Peyer's patch (tissue), 4 donors: Measurements from ENCODE around the gene STPG1. TPM values are rescaled to one million over a fixed set of nuclear protein-coding genes. Genes with fewer than 3 reads are reported as not detected.

Experiments used
- DNase-seq, 3 donors: peaks; one replicate each; pipeline ENCODE4 v3.0.0-alpha.2; 2017 to 2019
- H3K27ac ChIP-seq, 4 donors: fragments of 200-600 bp; sonication (generic); one replicate each; pipeline ENCODE4 v1.5.1; 2016 to 2019
- H3K27me3 ChIP-seq, 2 donors: fragments of 200-600 bp; sonication (generic); one replicate each; pipeline ENCODE4 v1.5.1; 2019
- H3K36me3 ChIP-seq, 3 donors: fragments of 200-600 bp; sonication (generic); one replicate each; pipeline ENCODE4 v1.5.1; 2016 to 2019
- H3K4me1 ChIP-seq, 4 donors: fragments of 200-600 bp; sonication (generic); one replicate each; pipeline ENCODE4 v1.5.1; 2016 to 2019
- H3K4me3 ChIP-seq, 4 donors: fragments of 200-600 bp; sonication (generic); 1 replicate in 3 of 4; 2 replicates in 1 of 4; pipeline ENCODE4 v1.5.1; 2016 to 2019; ENCODE audit warnings: mild to moderate bottlenecking in 1 of 4
- H3K9me3 ChIP-seq, 4 donors: fragments of 200-600 bp; sonication (generic); one replicate each; pipeline ENCODE4 v1.5.1; 2016 to 2019; ENCODE audit warnings: mild to moderate bottlenecking in 1 of 4
- POLR2A ChIP-seq, 2 donors: fragments of 450-650 bp; IDR thresholded peaks; one replicate each; pipeline ENCODE4 v1.5.1; 2017; ENCODE audit warnings: antibody characterized with exemption in 2 of 2, mild to moderate bottlenecking in 2 of 2, moderate library complexity in 2 of 2
- total RNA-seq, 4 donors: library from RNA; depleted of rRNA; stranded (reverse); fragments of >200 nt; gene quantifications; one replicate each; pipeline ENCODE4 v1.1.0, GENCODE V29; 2016
- TF ChIP-seq, protein P1 (sequence below), 6 experiments: fragments of 450-650 bp in 4 of 6; fragments of 200-600 bp in 2 of 6; sonication (generic) in 1 of 6; IDR thresholded peaks; one replicate each; pipeline ENCODE4 v1.5.1; 2017 to 2019; ENCODE audit warnings: antibody characterized with exemption in 6 of 6, mild to moderate bottlenecking in 3 of 6, moderate library complexity in 1 of 6

STPG1 gene
- total RNA-seq, 4 donors from 2014 or later: 3.3 to 16.5 (median 15.1) TPM

DNA sequence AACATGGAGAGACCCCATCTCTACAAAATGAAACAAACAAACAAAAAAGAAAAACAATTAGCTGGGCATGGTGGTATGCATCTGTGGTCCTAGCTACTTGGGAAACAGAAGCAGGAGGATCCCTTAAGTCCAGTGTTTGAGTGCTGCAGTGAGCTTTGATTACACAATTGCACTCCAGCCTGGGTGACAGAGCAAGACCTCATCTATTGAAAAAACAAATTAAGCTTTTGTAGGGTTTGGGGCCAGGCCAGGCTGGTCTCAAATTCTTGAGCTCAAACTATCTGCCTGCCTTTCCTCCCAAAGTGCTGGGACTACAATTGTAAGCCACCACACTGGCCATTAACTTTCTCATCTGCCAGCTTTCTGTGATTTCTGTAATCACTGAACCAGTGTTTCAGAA, 29.2 kb upstream of the STPG1 start:
- peaks cover 0 to 6% (median 0%) of the 10 kb centered on the region in 4 donors for H3K4me1 ChIP-seq
- no peaks in the 10 kb centered on the region for H3K9me3 ChIP-seq
- H3K4me3 ChIP-seq: no peak overlapping the region
- no peak overlapping the region for H3K27ac ChIP-seq
- no peak for DNase-seq
- TF ChIP-seq, protein P1, sequence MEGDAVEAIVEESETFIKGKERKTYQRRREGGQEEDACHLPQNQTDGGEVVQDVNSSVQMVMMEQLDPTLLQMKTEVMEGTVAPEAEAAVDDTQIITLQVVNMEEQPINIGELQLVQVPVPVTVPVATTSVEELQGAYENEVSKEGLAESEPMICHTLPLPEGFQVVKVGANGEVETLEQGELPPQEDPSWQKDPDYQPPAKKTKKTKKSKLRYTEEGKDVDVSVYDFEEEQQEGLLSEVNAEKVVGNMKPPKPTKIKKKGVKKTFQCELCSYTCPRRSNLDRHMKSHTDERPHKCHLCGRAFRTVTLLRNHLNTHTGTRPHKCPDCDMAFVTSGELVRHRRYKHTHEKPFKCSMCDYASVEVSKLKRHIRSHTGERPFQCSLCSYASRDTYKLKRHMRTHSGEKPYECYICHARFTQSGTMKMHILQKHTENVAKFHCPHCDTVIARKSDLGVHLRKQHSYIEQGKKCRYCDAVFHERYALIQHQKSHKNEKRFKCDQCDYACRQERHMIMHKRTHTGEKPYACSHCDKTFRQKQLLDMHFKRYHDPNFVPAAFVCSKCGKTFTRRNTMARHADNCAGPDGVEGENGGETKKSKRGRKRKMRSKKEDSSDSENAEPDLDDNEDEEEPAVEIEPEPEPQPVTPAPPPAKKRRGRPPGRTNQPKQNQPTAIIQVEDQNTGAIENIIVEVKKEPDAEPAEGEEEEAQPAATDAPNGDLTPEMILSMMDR (IDR thresholded peaks at IDR 0.05): no peak
- H3K27me3 ChIP-seq: no peaks in the 10 kb centered on the region
- H3K36me3 ChIP-seq: peaks cover 0 to 58% (median 0%) of the 10 kb centered on the region in 3 donors

GRCh38 chr1:24441996-24442668, 28.6 kb upstream of the STPG1 start:
- no peak overlapping the region for H3K27ac ChIP-seq
- peaks cover 0 to 54% (median 0%) of the 10 kb centered on the region in 3 donors for H3K36me3 ChIP-seq
- H3K4me3 ChIP-seq: no peak overlapping the region
- TF ChIP-seq, protein P1 (IDR thresholded peaks at IDR 0.05): no peak
- no peak for TF ChIP-seq POLR2A (IDR thresholded peaks at IDR 0.05)
- H3K27me3 ChIP-seq: no peaks in the 10 kb centered on the region
- H3K9me3 ChIP-seq: no peaks in the 10 kb centered on the region
- peaks cover 0 to 6% (median 0%) of the 10 kb centered on the region in 4 donors for H3K4me1 ChIP-seq
- DNase-seq: no peak

DNA sequence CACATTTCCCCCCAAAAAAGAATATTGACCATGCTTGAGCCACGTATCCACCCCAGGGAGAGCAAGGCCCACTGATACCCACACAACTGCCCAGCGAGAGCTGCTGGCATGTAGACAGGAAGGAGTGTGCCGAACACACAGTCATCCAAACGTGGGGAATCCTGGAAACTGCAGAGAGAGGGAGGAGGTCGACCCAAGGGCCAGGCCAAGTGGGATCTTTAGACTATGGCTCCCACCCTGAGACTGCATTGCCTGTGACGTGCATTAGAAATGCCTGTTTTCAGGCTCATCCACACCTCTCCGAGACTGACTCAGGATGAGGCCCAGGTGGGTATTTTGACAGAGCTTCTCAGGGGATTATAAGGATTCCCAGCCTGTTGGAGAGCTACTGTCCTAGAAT, 27.9 kb upstream of the STPG1 start:
- Histone ChIP-seq H3K9me3 (no peaks in the 10 kb centered on the region), H3K36me3 (peaks cover 0 to 48% (median 0%) of the 10 kb centered on the region in 3 donors), H3K27ac (no peak overlapping the region), H3K4me3 (no peak overlapping the region), H3K4me1 (peaks cover 0 to 6% (median 0%) of the 10 kb centered on the region in 4 donors), H3K27me3 (no peaks in the 10 kb centered on the region)
- TF ChIP-seq, protein P1 (IDR thresholded peaks at IDR 0.05): no peak
- TF ChIP-seq POLR2A (IDR thresholded peaks at IDR 0.05): no peak
- DNase-seq: no peak

- no peak overlapping the region for H3K4me3 ChIP-seq
- no peaks in the 10 kb centered on the region for H3K9me3 ChIP-seq
- TF ChIP-seq, protein P1 (IDR thresholded peaks at IDR 0.05): no peak
- no peak for TF ChIP-seq POLR2A (IDR thresholded peaks at IDR 0.05)
- H3K36me3 ChIP-seq: peaks cover 0 to 38% (median 0%) of the 10 kb centered on the region in 3 donors
- no peak overlapping the region for H3K27ac ChIP-seq
- DNase-seq: no peak
- no peaks in the 10 kb centered on the region for H3K27me3 ChIP-seq
- peaks cover 0 to 6% (median 0%) of the 10 kb centered on the region in 4 donors for H3K4me1 ChIP-seq
Observed at GRCh38 chr1:24440436-24440835, 26.9 kb upstream of the STPG1 start.

GRCh38 chr1:24438423-24438901, 24.9 kb upstream of the STPG1 start:
- H3K27ac ChIP-seq: peak overlapping the region in 2 of 4 donors; percentile 3 to 10

More at GRCh38 chr1:24438423-24438901, 24.9 kb upstream of the STPG1 start:
- H3K9me3 ChIP-seq: no peaks in the 10 kb centered on the region
- no peak overlapping the region for H3K4me3 ChIP-seq
- peaks cover 0 to 6% (median 0%) of the 10 kb centered on the region in 4 donors for H3K4me1 ChIP-seq
- no peaks in the 10 kb centered on the region for H3K27me3 ChIP-seq
- TF ChIP-seq, protein P1 (IDR thresholded peaks at IDR 0.05): no peak
- no peak for TF ChIP-seq POLR2A (IDR thresholded peaks at IDR 0.05)
- H3K36me3 ChIP-seq: peaks cover 0 to 26% (median 0%) of the 10 kb centered on the region in 3 donors
- no peak for DNase-seq
